NCI-H1048 (cell line): Measurements from ENCODE around the gene ERN2.
A peak's percentile ranks its signal among the peaks of the same experiment; 100 is the strongest.

ENCODE experiments used
- DNase-seq: peaks from one replicate; lab custom pipeline; 2025; lab: John Stamatoyannopoulos, UW

ERN2 gene

DNA sequence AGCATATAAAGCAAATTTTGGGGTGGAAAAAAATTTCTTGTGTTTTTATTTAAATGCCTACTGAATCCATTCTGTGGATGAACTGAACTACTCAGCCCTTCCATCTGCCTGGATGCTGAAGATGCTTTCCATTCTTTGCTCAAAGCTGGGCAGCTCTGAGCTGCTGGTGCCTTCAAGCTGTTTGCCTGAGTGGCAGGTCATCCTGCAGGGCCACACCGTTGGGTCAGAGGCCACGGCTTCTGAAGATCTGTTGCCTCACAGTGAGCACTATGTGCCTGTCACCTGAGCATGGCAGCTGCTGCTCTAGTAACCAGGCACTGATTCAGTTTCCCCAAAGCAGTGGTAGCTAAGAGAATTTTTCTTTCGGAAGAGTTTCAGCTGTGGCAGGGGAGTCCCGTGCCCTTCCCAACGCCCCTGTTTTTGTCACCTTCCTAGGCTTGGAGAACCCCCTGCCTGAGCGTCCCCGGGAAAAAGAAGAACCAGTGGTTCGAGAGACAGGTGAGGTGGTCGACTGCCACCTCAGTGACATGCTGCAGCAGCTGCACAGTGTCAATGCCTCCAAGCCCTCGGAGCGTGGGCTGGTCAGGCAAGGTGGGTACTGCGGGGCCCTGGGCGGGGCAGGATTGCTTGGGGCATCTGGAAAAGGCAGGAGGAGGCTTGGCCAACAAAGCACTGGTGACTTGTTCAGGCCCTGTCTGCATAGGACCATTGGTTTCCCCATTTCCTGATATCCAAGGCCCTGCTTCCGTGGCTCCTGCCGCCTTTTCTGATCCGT lies 25.8 kb downstream of the ERN2 start:
- no peak for DNase-seq

DNA sequence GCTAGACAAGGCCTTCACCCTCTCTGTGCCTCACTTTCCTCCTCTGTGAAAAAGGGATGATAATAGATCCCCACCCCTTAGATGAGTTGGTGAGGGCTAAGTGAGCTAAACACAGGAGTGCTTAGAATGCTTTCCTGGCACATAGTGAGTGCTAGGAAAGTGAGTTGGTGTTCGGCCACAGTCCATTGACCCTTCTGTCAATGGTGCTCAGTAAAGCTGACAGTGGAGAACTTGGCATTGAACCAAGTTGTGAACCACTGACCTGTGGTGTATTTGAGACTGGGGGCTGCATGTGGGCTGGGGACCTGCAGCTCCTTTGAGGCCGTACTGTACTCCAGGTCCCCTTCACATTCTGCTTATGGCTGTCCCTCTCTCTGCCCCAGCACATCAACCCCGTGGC lies 29.5 kb downstream of the ERN2 start:
- no peak for DNase-seq

DNA sequence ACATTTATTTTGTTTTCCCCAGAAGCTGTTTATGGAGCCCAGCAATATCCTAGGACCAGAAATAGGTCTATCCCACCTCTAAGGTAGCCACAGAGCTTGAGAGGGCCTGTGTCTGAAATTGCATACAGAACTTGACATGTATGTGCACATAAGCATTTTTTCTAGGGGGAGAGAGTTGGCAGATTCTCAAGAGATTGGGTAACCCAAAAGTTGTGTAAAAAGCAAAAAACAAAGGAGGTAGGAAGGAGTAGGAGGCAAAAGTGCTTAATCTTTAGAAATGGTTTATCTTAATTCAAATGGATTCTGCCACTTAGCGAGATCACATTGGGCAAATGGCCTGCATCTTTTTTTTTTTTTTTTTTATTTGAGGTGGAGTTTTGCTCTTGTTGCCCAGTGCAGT lies 30.8 kb downstream of the ERN2 start:
- DNase-seq: no peak

DNA sequence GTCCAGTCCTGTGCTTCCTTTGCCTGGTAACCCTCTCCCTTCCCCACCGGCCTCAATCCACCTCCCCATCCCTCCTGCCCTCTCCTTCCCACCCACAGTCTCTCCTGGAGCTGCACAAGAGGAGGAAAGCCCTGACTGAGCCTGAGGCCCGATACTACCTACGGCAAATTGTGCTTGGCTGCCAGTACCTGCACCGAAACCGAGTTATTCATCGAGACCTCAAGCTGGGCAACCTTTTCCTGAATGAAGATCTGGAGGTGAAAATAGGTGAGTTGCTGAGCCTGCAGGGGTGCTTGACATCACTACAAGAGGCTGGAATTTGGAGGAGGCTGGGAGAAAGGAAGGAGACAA lies 33.1 kb downstream of the ERN2 start:
- no peak for DNase-seq

DNA sequence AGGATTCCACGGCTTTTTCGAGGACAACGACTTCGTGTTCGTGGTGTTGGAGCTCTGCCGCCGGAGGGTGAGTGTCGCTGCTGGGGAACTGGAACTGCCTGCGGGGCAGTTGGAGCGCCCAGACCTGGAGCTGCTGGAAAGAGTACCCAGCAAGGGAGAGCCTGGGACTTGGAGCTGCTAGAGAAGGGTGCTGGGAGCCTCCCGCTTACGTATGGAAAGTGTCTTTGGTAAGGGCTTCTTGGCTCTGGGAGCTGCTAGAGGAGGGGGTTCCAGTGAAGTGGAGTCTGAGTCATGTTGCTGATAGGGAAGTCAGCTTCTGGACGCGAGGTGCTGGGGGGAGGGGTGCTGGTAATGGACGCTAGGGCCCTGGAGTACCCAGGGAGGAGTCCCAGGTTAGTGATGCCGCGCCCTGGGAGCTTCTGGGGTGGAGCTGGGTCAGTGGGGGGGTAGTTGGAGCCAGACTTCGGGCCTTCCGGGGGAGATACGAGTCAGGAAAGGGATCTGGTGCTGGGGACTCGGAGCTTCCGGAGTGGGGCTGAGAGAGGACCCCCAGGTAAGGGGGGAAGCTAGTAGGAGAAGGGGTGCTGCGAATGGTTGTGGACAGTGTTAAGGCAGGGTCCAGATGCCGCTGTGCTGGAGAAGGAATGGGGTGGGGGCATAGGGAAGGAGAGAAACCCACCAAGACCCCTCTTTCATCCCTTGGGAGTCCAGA lies 33.6 kb downstream of the ERN2 start:
- DNase-seq: no peak

DNA sequence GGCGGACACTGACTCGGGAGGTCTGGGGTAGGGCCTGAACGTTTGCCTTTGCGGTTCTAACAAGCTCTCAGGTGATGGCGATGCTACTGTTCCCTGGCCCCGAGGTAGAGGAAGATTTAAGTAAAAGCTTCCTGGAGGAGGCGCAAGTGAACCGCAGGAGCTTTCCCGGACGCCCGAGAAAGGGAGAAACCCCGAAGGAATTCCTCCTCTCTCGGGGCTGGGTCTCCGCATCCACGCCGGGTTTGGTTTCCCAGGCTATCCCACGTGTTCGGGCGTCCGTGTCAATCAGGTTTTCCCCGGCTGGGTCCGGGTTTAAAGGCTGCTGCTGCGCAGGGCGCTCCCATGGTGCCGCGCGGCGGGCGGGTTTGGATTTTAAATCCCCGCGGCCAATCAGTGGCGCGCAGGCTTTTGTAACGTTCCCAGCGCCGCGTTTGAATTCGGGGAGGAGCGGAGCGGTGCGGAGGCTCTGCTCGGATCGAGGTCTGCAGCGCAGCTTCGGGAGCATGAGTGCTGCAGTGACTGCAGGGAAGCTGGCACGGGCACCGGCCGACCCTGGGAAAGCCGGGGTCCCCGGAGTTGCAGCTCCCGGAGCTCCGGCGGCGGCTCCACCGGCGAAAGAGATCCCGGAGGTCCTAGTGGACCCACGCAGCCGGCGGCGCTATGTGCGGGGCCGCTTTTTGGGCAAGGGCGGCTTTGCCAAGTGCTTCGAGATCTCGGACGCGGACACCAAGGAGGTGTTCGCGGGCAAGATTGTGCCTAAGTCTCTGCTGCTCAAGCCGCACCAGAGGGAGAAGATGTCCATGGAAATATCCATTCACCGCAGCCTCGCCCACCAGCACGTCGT lies 34.4 kb downstream of the ERN2 start, which contains the start of gene PLK1:
Gene PLK1, plus strand, starts transcription at position 460 of the 844 bp plus-strand sequence. Its CDS starts 44 bp downstream, at position 504.
- DNase-seq: peak; percentile 63

DNA sequence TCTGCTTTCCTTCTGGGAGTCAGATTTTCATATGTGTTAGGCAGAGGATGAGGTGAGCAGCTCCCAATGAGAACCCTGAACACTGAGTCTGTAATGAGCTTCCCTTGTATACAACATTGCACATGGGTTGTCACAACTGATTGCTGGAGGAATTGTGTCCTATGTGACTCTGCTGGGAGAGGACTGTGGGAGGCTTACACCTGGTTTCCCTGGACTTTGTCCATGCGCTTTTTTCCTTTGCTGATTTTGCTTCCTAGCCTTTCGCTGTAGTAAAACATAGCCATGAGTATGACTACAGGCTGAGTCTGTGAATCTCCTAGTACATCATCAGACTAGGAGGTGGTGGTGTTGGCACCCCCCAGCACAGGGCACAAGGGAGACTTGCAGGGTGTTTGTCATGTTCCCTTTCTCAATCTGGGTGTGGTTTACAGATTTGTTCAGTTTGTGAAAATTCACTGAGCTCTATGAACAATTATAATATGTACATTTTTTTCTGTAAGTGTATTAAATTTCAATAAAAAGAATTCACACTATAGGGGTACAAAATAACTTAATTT lies 36.0 kb downstream of the ERN2 start:
- no peak for DNase-seq

DNA sequence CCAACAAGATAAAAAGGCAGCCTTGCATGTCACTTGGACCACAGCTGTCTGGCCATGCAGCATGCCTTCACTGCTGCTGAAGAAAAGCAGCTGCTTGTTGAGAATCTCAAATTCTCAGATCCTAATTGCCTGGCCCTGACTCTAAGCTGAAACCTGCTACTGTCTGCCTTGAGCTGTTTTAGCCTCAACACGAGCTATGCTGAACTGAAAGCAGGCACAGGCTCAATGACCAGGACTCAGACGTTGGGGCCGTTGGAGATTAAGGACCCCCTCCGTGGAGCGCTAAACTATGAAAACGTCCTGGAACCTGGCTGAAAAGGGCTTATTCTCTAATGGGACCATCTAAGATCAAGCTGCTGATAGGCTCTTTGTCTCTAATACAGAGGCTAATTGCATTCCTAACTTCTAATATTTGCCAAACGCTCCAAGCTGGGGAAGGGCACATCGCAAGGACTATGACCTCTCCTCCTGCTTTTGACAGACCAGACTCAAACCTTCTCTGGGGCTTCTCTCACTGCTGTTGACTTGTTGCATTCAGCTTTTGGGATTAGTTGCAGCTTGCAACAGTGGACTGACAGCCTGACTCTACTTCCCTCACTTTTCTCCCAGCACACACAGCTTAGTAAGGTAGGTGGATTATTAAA lies 38.9 kb downstream of the ERN2 start:
- no peak for DNase-seq

DNA sequence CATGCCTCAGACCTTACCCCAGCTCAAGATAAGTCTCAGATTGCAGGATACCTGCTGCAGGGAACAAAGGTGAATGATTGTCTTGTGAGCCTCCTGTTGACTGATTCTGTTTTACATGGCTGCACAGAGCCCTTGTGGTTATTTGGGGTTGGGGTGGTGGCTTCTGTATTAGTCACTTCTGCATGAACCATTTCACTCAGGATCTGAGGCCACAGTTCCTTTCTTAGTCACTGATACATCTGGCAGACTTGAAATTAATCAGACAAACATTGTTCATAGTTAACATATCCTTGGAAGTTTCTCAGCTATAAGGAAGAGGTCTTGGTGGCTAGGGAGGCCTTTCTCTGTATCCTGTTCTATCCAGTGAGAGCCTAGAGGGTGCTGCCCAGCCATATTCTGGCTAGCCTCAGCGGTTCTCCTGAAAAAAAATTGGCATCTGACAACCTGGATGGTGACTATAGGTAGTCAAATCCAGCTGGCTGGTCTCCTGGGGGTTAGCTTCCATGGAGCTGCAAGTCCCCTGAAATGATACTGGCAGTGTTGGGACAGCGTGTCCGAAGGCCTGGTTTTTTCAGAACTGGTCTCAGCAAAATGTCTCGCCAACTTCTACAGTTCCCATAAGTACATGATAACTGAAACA lies 42.8 kb downstream of the ERN2 start:
- DNase-seq: no peak

DNA sequence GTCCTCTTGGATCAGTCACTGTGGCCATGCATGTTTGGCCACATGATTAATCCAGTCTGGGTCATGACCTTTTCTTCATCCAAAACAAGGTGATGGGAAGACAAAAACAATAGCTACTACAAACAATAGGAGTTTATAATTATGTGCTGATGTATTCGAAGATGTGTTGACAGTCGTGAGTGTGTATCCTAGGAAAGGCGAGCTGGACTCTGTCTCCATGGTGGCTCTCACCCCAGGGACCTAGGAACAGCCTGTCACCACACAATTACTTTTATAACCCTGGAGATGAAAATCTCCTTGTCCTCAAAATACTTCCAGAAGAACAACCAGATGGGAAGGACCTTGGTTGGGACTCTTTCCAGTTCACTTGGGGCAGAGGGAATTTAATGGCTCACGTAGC lies 44.1 kb downstream of the ERN2 start:
- no peak for DNase-seq

DNA sequence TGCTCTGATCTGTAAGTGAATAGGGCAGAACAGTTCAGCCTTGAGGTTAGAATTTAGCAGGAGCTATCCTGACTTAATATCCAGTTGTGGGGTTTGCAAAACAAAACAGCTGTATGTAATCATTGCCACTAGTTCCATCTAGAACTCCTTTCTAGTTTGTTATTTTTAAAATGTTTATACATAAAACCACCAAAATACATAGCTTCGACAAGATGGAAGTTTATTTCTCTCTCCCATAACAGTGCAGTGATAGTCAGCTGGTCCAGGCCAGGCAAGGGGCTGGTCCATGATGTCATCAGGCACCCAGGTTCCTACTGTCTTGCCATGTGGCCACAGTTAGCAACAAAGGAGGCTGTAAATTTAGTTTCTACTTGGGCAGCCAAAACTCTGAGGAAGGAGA lies 44.8 kb downstream of the ERN2 start:
- no peak for DNase-seq

DNA sequence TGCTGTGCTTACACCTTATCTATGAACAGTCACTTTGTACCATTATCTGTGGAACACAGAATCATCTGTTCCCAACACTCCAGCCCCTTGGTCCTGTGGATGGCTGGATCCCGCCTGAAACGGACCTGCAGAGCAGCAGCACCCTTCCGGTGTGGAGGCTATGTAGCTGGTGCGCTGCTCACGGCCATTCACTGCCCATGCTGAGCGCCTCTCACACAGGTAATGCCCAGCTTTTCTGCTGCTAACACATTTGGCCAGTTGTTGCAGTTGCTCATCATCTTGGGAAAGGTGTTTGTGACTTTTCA lies 45.7 kb downstream of the ERN2 start:
- no peak for DNase-seq

DNA sequence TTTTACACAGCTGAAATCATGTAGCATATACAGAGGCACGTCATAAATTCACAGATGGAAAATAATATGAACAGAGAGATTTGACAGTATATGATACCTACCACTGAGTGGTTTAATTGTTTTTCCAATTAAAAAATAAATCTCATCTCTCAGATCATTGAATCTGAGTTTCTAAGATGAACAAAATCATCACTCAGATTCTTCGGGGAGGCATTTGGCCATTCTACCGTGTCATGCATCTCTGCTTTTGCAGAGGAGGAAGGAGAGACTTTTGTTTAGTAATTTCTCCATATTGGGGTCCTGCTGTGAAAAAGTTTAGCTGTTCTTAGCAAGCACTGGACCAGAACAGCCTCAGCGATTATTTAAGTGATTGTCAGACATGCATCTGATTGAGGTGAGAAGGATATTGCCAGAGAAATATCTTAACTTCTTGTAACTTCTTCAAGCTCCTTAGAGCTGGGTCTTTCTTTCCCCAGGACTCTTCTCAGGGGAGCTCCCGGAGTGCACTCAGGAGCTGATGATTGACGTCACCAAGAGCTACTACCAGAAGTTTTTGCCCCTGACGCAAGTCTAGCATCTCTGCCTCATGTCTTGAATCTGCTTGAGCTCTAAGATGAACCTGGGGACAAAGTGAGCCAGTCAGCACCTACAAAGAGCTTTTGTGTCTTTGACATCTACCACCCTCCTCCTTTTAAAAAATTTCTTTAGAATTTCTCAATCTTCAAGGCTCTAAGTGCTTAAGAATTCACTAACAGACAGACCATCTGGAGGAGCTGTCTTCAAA lies 46.3 kb downstream of the ERN2 start:
- DNase-seq: no peak

DNA sequence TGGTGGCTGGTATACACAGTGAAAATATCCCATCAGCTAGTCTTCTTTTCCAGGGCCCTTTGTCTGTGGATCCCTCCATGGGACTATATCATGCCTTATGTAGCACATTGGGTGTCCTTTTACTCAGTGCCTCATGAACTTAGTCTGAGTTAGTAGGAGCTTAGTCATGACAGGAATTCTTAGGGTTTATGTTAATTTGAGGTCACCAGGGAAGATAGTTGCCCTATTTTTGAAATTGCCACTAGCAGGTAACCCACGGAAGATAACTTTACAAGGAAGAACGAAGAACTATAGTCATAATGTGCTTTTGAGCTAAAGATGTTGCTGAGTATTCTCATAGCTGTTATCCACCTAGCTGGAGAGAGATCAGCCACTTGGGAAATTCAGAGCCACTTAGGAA lies 49.1 kb downstream of the ERN2 start:
- no peak for DNase-seq

DNA sequence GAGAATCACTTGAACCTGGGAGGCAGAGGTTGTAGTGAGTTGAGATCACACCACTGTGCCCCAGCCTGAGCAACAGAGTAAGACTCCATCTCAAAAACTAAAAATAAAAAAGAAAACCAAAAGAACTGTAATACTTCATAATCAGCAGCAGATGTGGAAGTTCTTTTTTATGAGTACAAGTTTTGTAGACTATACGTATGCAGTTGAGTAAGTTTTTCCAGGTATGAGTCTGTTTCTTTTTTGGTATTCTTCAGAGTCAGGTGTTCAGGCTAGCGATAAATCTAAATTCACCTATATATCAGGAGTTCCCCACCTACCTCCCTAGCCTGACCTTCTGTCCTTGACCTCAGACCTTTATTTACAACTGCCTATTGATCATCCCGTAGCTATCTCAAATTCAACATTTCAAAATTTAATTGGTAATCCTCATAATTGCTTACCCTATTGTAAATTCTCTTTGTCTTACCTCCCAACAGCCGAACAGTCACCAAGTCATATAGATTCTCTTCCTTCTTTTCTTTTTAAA lies 61.0 kb downstream of the ERN2 start:
- no peak for DNase-seq

DNA sequence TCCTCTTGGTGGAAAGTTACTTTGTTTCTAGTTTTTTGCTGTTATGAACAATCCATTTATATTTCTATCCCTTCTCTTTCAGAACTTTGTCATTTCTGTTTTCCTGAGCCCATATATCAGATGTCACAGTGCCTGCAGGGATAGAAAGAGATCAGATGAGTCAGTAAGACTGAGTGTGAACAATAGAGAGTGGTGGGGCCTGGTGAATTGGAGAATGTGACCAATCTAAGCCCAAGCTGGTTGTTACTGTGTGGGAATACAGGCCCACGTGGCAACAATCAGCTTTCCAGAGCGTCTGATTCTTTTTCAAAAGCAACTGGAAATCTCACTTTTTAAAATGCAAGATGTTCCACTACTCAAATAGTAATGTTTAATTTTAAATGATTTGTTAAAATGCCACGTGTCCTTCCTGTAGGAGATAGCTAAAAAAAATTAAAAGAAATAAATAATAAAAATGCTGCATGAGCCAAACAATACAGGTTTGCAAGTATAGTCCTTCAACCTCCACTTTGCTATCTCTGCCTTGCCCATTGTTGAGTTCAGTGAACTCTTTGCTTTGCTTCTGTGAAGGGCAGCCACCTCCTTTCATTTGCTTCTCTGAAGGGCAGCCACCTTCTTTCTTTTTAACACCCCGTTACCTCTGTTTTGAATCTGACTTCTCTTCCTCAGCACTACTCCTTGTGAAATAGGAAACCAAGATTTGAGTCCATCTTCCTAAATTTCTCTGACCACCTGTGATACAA lies 62.2 kb downstream of the ERN2 start:
- DNase-seq: no peak

DNA sequence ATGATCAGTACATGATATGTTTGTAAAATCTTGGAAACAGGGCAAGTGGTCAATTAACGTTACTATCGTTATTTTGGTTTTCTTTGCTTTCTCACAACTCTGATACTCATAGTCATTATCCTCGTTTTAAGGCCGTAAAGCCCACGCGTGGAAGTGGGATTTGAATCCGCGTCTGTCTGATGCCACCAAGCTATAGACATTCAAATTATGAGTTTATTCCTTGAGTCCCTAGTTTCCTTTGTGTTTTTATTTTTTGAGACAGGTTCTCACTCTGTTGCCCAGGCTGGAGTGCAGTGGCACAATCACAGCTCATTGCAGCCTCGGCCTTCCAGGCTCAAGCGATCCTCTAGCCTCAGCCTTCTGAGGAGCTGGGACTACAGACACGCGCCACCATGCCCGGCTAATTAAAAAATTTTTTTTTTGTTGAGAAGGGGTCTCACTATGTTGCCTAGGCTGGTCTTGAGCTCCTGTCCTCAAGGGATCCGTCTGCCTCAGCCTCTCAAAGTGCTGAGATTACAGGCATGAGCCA lies 70.7 kb downstream of the ERN2 start:
- no peak for DNase-seq

DNA sequence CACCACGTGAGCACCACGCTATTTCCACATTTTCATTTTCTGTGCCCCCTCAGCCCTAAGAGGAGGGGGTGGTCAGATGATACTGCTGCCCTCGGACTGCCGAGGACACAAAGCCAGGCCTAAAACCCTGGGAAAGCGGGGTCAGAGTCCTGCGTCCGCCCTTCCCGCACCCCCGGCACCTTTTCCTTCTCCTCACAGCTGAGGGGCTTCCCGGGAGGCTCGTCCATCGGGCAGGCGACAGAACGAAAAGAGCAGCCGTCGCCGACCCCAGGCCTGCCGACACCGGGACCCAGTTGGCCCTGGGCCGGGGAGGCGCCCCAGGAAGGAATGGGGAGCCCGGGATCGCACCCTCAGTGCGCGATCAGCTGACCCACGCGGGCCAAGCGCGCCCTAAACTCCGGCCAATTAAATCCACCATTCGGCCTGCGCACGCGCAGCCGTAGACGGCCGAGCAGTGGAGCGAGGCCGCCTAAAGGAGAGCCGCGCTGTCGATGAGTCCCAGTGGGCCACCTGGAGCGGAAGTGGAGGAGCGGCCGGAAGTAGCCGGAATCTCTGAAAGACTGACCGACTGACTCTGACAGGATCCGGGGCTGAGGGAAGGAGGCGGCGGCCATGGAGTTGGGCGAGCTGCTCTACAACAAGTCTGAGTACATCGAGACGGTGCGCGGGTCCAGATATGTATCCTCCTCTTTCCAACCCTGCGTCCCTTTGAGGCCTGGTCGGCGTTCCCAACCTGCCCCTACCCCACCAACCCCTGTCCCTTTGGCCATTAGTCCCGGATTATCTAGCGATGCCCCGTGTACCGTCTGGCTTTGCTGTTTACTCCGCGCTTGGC lies 71.9 kb downstream of the ERN2 start, which contains the start of the genes DCTN5 and PALB2:
Gene DCTN5, plus strand, starts transcription at position 536 of the 835 bp plus-strand sequence. Its CDS starts 77 bp downstream, at position 613.
Gene PALB2, minus strand, starts transcription at position 380 of the 835 bp plus-strand sequence. Its CDS starts 153 bp downstream, at position 227.
- DNase-seq: peak; percentile 80

DNA sequence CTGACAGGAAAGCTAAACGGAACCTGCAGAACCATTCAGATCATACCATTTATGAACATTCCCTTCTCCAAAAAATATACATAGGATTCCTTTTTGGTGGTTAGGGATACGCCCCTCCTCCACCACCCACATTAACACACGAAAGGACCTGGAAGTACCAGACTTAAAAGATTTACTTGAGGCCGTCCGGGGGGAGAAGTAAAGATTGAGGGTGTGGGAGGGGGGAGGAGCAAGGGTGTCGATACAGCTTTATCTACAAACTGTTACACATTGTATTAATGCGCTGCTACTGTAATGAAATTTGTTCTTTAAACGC lies 72.4 kb downstream of the ERN2 start:
- DNase-seq: no peak
